Effector CD8-positive, alpha-beta T cell (primary cell): ENCODE data around the gene SLAMF1.
"Not testable (repeated sequence)": the region's sequence is repeated elsewhere in the genome, so short reads cannot be mapped to it uniquely, and the experiment has no call there.

Experiments used
- DNase-seq: peaks from one replicate; lab custom pipeline; 2025; lab: John Stamatoyannopoulos, UW

The SLAMF1 gene

GRCh38 chr1:160640359-160641123 lies 6.3 kb downstream of the SLAMF1 start:
- DNase-seq = no peak

GRCh38 chr1:160639652-160640051 lies 7.2 kb downstream of the SLAMF1 start:
- DNase-seq = no peak

GRCh38 chr1:160638926-160639325 lies 7.9 kb downstream of the SLAMF1 start:
- DNase-seq = no peak

- DNase-seq = no peak
Observed at GRCh38 chr1:160638540-160638857, 8.3 kb downstream of the SLAMF1 start.

- no peak for DNase-seq
Observed at GRCh38 chr1:160637821-160638539, 8.9 kb downstream of the SLAMF1 start.

- DNase-seq = no peak
Observed at GRCh38 chr1:160637065-160637464, 9.8 kb downstream of the SLAMF1 start.

- DNase-seq = no peak
Observed at GRCh38 chr1:160636547-160636946, 10.3 kb downstream of the SLAMF1 start.

GRCh38 chr1:160636076-160636475 lies 10.8 kb downstream of the SLAMF1 start:
- no peak for DNase-seq

- DNase-seq = no peak
Observed at GRCh38 chr1:160634543-160635491, 12.0 kb downstream of the SLAMF1 start.

GRCh38 chr1:160633330-160633903 lies 13.4 kb downstream of the SLAMF1 start:
- DNase-seq = no peak

- DNase-seq = no peak
Observed at GRCh38 chr1:160631983-160632625, 14.7 kb downstream of the SLAMF1 start.

GRCh38 chr1:160630523-160631451 lies 16.1 kb downstream of the SLAMF1 start:
- DNase-seq = no peak

GRCh38 chr1:160629286-160630210 lies 17.3 kb downstream of the SLAMF1 start:
- DNase-seq = peak; percentile 55

GRCh38 chr1:160628799-160629263 lies 18.0 kb downstream of the SLAMF1 start:
- DNase-seq = no peak

- DNase-seq = not testable (repeated sequence)
Observed at GRCh38 chr1:160627677-160628289, 19.1 kb downstream of the SLAMF1 start.

- no peak for DNase-seq
Observed at GRCh38 chr1:160626509-160627342, 20.1 kb downstream of the SLAMF1 start.

- no peak for DNase-seq
Observed at GRCh38 chr1:160625725-160626498, 20.9 kb downstream of the SLAMF1 start.
